K562 (cell line): ENCODE results near the gene SYK.

Source experiments
- E2F5 ChIP-seq: sonication (generic); formaldehyde crosslinking; IDR thresholded peaks from 2 replicates; pipeline ENCODE4 v1.8.0; 2022; ENCODE audit warnings: mild to moderate bottlenecking, missing genetic modification reagents
- GABPB1 ChIP-seq: sonication (generic); formaldehyde crosslinking; IDR thresholded peaks from 2 replicates; pipeline ENCODE4 v1.8.0; 2022; ENCODE audit warnings: mild to moderate bottlenecking, missing genetic modification reagents
- ILK ChIP-seq: fragments of 450-650 bp; IDR thresholded peaks from 2 replicates; pipeline ENCODE4 v1.6.1; 2016; ENCODE audit warnings: missing genetic modification characterization, low read depth, mild to moderate bottlenecking, missing compliant biosample characterization, moderate library complexity, borderline replicate concordance
- NCOA2 ChIP-seq, 2 experiments: fragments of 450-650 bp; IDR thresholded peaks; 2 replicates each; pipeline ENCODE4 v1.6.1; 2018; ENCODE audit warnings: mild to moderate bottlenecking in 2 of 2, moderate library complexity in 1 of 2; ENCODE audit not compliant: partially characterized antibody in 2 of 2
- SMAD4 ChIP-seq: fragments of 250-450 bp; sonication (Bioruptor Pico); conservative IDR thresholded peaks from 2 replicates; pipeline ENCODE4 v1.8.0; 2021; ENCODE audit warnings: inconsistent platforms, mild to moderate bottlenecking, moderate library complexity
- ZBTB26 ChIP-seq: fragments of 450-650 bp; formaldehyde crosslinking; IDR thresholded peaks from 2 replicates; pipeline ENCODE4 v1.4.0; 2022; ENCODE audit warnings: missing genetic modification characterization
- ZNF75A ChIP-seq: fragments of 450-650 bp; formaldehyde crosslinking; IDR thresholded peaks from 2 replicates; pipeline ENCODE4 v1.4.0; 2020; ENCODE audit warnings: mild to moderate bottlenecking
- TF ChIP-seq, protein P1 (sequence below), 2 experiments: fragments of 450-650 bp in 1 of 2; sonication (generic) in 1 of 2; formaldehyde crosslinking in 1 of 2; IDR thresholded peaks; 2 replicates each; pipeline versions ENCODE4 v1.7.1 to v1.9.0; 2016 to 2022; ENCODE audit warnings: inconsistent platforms in 1 of 2, mild to moderate bottlenecking in 1 of 2, missing genetic modification reagents in 1 of 2

GRCh38 chr9:90860382-90860781 is 58.8 kb downstream of the SYK start:
- TF ChIP-seq GABPB1 (CRISPR knock-in tag) (no peak), ZBTB26 (no peak), SMAD4 (CRISPR knock-in tag) (no peak), ILK (tag) (no peak), ZNF75A (CRISPR knock-in tag) (no peak), E2F5 (no peak), NCOA2 (IDR thresholded peaks at IDR 0.05; ENCODE audit: partially characterized antibody in 2 of 2) (no peak)
- TF ChIP-seq, protein P1, sequence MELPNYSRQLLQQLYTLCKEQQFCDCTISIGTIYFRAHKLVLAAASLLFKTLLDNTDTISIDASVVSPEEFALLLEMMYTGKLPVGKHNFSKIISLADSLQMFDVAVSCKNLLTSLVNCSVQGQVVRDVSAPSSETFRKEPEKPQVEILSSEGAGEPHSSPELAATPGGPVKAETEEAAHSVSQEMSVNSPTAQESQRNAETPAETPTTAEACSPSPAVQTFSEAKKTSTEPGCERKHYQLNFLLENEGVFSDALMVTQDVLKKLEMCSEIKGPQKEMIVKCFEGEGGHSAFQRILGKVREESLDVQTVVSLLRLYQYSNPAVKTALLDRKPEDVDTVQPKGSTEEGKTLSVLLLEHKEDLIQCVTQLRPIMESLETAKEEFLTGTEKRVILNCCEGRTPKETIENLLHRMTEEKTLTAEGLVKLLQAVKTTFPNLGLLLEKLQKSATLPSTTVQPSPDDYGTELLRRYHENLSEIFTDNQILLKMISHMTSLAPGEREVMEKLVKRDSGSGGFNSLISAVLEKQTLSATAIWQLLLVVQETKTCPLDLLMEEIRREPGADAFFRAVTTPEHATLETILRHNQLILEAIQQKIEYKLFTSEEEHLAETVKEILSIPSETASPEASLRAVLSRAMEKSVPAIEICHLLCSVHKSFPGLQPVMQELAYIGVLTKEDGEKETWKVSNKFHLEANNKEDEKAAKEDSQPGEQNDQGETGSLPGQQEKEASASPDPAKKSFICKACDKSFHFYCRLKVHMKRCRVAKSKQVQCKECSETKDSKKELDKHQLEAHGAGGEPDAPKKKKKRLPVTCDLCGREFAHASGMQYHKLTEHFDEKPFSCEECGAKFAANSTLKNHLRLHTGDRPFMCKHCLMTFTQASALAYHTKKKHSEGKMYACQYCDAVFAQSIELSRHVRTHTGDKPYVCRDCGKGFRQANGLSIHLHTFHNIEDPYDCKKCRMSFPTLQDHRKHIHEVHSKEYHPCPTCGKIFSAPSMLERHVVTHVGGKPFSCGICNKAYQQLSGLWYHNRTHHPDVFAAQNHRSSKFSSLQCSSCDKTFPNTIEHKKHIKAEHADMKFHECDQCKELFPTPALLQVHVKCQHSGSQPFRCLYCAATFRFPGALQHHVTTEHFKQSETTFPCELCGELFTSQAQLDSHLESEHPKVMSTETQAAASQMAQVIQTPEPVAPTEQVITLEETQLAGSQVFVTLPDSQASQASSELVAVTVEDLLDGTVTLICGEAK (IDR thresholded peaks at IDR 0.05), result no peak
- TF ChIP-seq, protein P1 (CRISPR knock-in tag; IDR thresholded peaks at IDR 0.05), result no peak
